Right ventricle myocardium superior (tissue), 1 donor: ENCODE data around the gene EFCC1. TPM values are rescaled to one million over a fixed set of nuclear protein-coding genes. Genes with fewer than 3 reads are reported as not detected.

Experiments
- ATAC-seq: fragments of 200-7000 bp; cut with Tn5 transposase; one replicate; pipeline ENCODE4 v1.9.1; 2020; ENCODE audit warnings: mild to moderate bottlenecking; ENCODE audit not compliant: poor library complexity
- DNase-seq: peaks from one replicate; pipeline ENCODE4 v3.0.0-alpha.2; 2020
- intact Hi-C: fragments of 100-400 bp; cut with DNase I; formaldehyde crosslinking; loops from one replicate; pipeline ENCODE4 v1.11.2; 2022
- total RNA-seq: library from RNA; stranded (reverse); fragmentation: NEBNext Ultra II Directional; extraction: Animal tissue kit (Norgen Biotek cat#: 25700); gene quantifications from one replicate; pipeline ENCODE4 v1.2.1, GENCODE V29; 2021
- donor health status: DM: no; HTN: yes; CAD: no; lungs with severe emphysema.

Gene EFCC1
- total RNA-seq, 1 donor from 2014 or later: 2.4 TPM

GRCh38 chr3:129040039-129040336 lies 38.9 kb downstream of the EFCC1 start:
- intact Hi-C loops: no loop called here
- no peak for ATAC-seq
- DNase-seq: no peak

- no peak for ATAC-seq
- intact Hi-C loops: no loop called here
- peak; percentile 28 for DNase-seq
Observed at GRCh38 chr3:129040579-129041300, 39.6 kb downstream of the EFCC1 start.

DNA sequence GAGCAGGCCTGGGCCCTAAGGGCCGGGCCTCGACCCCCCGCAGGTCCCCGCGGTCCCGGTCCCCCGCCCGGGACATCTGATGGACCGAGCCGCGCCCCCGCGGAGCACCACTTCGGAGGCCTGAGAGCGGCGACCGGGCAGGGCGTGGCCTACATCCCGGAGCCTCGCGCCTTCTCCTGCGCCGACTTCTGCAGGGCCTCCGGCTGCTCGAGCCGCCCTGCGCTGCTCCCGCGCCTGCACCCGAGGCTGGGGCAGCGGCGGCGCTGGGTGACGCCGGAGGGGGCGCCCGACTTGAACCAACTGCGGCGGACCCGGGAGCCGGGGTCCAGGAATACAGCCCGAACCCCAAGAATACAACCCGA lies 44.6 kb downstream of the EFCC1 start:
- DNase-seq (peak; percentile 69), ATAC-seq (peak; percentile 81)
- intact Hi-C loops: no loop called here

DNA sequence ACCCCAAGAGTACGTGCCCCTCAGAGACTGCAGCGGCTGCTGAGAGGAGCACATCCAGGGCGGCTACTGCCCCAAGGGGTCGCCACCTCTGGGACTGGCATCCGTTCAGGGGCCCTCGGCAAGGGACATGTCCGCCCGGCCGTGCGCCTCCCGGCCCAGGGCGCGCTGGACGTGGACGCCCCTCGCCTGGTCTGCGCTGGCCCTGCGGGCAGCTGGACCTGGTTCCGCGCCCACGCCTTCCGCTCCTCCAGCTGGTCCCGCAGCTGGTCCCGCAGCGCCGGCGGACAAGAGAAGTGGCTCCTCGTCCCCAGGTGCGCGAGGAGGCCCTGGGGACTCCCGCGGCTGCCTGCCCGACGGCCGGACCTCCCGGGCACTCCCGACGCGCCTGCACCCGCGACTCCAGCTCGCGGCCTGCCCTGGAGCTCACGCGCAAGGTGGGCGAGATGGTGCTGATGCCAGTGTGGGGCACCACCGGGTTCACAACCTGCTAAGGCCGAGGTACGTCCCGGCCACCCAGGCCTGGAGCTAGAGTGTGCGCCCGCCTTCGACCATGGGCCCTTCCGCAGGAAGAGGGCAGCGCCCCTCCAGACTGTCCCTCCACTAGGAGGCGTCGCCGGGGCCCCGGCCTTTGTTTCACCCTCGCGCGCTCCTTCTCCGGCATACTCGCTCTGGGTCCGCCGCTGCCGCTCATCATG lies 45.1 kb downstream of the EFCC1 start:
- intact Hi-C loops: no loop called here
- DNase-seq (peak; percentile 39), ATAC-seq (peak; percentile 26)

- intact Hi-C loops: no loop called here
- ATAC-seq: no peak
Observed at GRCh38 chr3:129046732-129047552, 45.8 kb downstream of the EFCC1 start.

DNA sequence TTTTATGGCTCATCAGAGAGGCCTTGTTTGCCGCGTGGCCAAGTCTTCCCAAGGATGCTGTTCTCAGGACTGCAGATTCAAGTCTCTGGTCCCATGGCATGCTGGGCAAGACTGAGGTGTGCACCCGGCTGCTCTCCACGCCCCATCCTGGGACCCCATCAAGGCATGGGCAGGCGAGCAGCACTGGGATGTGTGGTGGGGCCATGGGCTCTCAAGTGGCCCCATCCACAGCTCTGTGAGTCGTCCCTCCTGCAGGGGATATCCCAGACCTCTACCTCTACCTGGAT lies 46.4 kb downstream of the EFCC1 start:
- DNase-seq (peak; percentile 26), ATAC-seq (no peak)
- intact Hi-C loops: no loop called here

More at GRCh38 chr3:129046732-129047552, 45.8 kb downstream of the EFCC1 start:
- DNase-seq: no peak

GRCh38 chr3:129050556-129051295 lies 49.6 kb downstream of the EFCC1 start:
- intact Hi-C loops: no loop called here

GRCh38 chr3:129051871-129052340 lies 50.8 kb downstream of the EFCC1 start:
- DNase-seq (peak; percentile 76), ATAC-seq (peak; percentile 51)
- intact Hi-C loops: no loop called here

More at GRCh38 chr3:129050556-129051295, 49.6 kb downstream of the EFCC1 start:
- DNase-seq (peak; percentile 38), ATAC-seq (no peak)

GRCh38 chr3:129052675-129053074 lies 51.6 kb downstream of the EFCC1 start:
- peak; percentile 87 for ATAC-seq
- intact Hi-C loops: no loop called here
- peak; percentile 83 for DNase-seq

GRCh38 chr3:129054605-129055104 lies 53.6 kb downstream of the EFCC1 start:
- intact Hi-C loops: no loop called here
- DNase-seq (no peak), ATAC-seq (no peak)

DNA sequence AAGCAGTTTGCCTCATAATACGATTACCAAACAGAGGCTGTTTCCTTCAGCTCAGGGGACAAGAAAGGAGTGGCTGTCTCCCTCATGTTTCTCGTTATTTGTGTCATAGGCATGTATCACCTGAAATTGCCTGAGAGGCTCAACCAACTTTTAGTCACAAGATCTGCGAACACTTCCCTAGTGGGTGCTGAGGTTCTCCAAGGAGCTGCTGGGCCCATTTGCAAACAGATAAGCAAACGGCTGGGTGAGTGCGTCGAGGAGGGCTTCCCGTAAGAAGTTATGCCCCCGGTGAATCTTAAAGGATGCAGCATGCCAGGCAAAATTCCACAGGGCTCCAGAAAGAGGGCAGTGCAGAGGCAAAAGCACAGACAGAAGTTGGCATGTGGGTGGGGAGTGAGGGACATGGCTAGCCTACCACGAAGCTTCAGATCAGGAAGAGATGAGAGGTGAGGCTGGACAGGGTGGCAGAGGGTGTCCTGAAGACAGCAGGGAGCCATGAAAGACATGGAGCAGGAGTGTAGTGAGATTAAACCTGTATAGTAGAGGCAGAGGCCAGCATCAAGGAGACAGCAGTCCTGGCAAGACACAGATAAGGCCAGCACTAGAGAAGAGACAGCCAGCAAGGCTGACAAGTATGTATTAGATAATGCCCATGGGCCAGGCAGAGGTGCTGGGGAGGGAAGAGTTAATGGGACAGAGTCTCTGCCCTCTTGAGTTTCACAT lies 55.5 kb downstream of the EFCC1 start:
- no peak for DNase-seq
- intact Hi-C loops: no loop called here
- no peak for ATAC-seq

- ATAC-seq (no peak), DNase-seq (no peak)
- intact Hi-C loops: no loop called here
Observed at GRCh38 chr3:129057249-129057648, 56.1 kb downstream of the EFCC1 start.

DNA sequence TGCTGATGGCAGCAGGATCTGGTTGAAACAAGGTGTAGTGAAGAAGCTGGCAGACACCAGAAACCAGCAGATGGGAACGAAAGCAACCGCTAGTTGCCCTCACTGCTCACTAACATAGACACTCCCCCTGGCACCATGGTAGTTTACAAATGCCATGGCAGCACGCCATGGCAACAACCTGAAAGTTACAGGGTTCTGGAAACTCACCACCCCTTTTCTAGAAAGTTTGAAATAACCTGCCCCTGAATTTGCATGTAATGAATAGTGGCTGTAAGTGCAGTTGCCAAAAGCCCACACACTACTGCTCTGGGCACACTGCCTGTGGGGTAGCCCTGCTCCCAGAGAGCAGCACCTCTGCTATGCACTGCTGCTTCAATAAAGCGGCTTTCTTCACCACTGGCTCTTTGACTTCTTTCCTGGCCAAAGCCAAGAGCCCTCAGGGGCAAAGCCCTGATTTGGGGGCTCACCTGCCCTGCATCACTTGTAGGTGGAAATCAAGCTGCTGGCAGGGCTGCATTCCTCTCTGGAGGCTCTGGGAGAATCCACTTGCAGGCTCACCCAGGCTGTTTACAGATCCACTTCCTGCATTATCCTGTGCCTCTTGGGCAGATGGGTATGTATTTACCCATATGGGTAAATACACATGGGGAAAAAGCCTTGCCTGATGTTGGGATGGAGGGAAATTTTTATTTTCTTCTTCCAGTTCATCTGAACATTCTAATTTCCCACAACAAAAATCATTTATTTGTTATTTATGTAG lies 57.5 kb downstream of the EFCC1 start:
- intact Hi-C loops: no loop called here
- ATAC-seq (peak; percentile 20), DNase-seq (no peak)

GRCh38 chr3:129059311-129059958 lies 58.3 kb downstream of the EFCC1 start:
- no peak for ATAC-seq
- intact Hi-C loops: no loop called here
- no peak for DNase-seq

GRCh38 chr3:129060276-129061022 lies 59.3 kb downstream of the EFCC1 start, which contains the start of gene GP9:
Gene GP9, plus strand, starts transcription at chr3:129060779. Its CDS starts 961 bp downstream, at chr3:129061740.
- no peak for DNase-seq

More at GRCh38 chr3:129060276-129061022, 59.3 kb downstream of the EFCC1 start, which contains the start of gene GP9:
- intact Hi-C loops: no loop called here
- no peak for ATAC-seq
